ENCODE measurements around the gene POLR2L.

GRCh38 chr11:886568-886967, 44.2 kb upstream of the POLR2L start:
- TF ChIP-seq CTCF (IDR thresholded peaks at IDR 0.05; ENCODE audit: low read depth, low read length, poor library complexity, severe bottlenecking) (no peak), EZH2phosphoT487 (IDR thresholded peaks at IDR 0.05; ENCODE audit: borderline replicate concordance, low read length) (no peak)

Data from DOHH2 (cell line).